Left cardiac atrium (tissue), 4 donors: Measurements from ENCODE around the gene TMEM44. TPM values are rescaled to one million over a fixed set of nuclear protein-coding genes. Genes with fewer than 3 reads are reported as not detected.
A peak's percentile ranks its signal among the peaks of the same experiment; 100 is the strongest.

Source experiments
- ATAC-seq, 2 donors: fragments of 200-7000 bp; cut with Tn5 transposase; one replicate each; pipeline ENCODE4 v1.9.1; 2020; ENCODE audit warnings: mild to moderate bottlenecking in 2 of 2, moderate library complexity in 2 of 2
- DNase-seq: peaks from one replicate; pipeline ENCODE4 v3.0.0-alpha.2; 2020
- intact Hi-C, 2 donors: fragments of 100-400 bp; cut with DNase I; formaldehyde crosslinking; loops; one replicate each; pipeline versions ENCODE4 v1.14.1 to v1.15.1; 2022 to 2023
- long read RNA-seq: library from polyadenylated mRNA; unstranded; transcript quantifications from one replicate; pipeline ENCODE4 v2.0.0, GENCODE V29; 2021
- total RNA-seq, 2 donors: library from RNA; stranded (reverse); fragmentation: NEBNext Ultra II Directional; extraction: Animal tissue kit (Norgen Biotek cat#: 25700); gene quantifications; one replicate each; pipeline ENCODE4 v1.2.1, GENCODE V29; 2021
- donor health status: DM: no; HTN: yes; CAD: no.
- donor health status: DM: no; HTN: yes; CAD: no; lungs with severe emphysema.
- donor health status: DM: yes; HTN: yes; CAD: no.
- donor health status: Dilated cardiomyopathy.

TMEM44 gene, protein sequence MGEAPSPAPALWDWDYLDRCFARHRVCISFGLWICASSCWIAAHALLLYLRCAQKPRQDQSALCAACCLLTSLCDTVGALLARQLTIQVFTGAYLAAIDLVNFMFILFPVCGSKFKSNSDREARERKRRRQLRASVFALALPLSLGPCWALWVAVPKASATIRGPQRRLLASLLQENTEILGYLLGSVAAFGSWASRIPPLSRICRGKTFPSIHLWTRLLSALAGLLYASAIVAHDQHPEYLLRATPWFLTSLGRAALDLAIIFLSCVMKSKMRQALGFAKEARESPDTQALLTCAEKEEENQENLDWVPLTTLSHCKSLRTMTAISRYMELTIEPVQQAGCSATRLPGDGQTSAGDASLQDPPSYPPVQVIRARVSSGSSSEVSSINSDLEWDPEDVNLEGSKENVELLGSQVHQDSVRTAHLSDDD
- total RNA-seq = 10 to 100 TPM in 1 of 2 donors, 1 to 10 TPM in 1; 5.6 to 12.1 TPM
- long read RNA-seq, partial matches to known transcripts = 0 of 7 reads
- long read RNA-seq, other reads (novel, unspliced or antisense) = 4 of 7 reads

DNA sequence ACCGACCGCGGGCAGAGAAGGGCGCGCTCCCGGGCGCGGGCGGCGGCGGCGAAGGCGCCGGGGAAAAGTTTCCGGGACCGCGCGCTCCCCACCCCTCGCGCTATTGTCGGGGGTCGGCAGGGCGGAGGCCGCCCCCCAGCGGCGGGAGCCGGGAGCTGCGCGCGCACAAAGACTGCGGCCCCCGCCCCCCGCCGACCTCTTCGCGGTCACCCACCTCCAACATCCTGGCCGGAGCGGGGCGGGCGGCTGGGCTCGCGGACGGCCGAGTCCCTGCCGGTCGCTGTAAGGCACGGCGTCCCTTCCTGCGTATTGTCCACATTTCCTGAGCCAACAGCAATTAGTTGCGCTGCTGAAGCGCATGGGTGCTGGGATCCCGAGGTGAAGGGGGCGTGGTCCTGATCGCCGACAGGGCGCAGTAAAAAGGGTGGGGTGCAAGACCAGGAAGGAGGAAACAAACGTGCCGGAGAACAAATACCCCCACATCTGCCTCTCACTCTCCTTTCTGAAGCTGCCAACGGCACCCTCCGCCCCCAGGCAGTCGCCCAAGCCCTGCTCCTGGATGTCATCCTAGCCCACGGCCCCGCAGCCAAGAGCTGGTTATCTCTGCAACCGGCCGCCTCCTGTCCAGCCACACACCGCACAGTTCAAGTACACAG, at the start of gene TMEM44:
TMEM44 (minus strand) TSS at position 71 of the 656 bp plus-strand sequence. CDS start 204 bp downstream, outside the sequence.
- peak; percentile 89 to 94 for ATAC-seq

DNA sequence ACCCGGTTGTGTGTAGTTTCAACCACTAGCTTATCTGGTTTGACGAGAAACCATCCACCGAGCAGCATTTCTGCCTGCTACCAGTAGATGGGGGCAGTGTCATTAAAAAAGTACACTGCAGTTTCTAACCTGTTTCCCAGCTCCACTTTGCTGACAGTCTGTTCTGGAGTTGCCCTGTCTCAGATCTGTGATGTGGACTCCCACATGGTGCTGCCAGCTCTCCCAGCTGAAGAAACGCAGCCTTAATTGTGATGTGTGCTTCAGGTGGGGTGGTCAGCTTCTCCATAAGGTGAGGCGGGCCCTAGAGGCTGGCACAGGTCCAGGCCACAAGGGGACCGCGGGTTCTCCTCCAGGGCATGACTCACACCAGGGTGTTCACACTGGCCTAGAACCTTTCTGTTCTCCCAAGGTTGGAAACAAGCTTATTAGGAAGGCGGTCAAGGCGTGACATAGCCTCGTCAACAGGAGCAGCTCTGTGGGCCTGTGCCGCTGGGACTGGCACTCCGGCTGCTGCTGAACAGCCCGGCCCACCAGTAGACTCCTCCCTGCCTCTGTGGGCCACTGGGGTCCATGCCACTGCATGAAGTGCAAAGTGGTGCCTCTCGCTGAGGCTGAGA, 49.6 kb upstream of the TMEM44 start:
- DNase-seq = peak; percentile 70
- intact Hi-C loops = loop anchor here (1.0 to 10.0 kb wide), 6 partner anchors 202 to 578 kb away; no protein-coding TSS in a partner anchor
- peak; percentile 56 to 62 for ATAC-seq

More for the DNA sequence above, at the start of gene TMEM44:
- peak; percentile 83 for DNase-seq
- intact Hi-C loops = no loop called here

DNA sequence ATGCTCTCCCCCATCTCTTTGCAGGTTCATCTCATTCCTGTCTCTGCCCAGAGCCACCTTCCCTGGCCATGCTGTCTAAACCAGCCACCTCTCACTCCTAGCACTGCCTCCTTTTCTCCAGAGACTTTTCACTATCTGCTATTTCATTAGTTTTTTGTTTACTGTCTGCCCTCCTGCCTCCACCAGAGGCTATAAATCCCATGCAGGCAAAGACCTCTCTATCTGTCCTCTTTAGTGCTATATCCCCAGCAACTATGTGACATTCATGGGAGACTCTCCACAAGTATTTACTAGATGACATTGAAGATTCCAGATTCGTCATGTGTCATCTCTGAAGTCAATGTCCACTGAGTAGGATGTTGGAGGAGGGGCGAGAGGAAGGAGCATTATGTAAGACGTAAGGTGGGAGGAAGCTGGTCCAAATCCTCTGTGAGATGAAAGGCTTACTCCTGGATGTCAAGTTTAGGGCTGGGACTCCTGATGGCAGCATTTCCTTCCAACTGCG, 49.0 kb upstream of the TMEM44 start:
- intact Hi-C loops = loop anchor here (1.0 to 10.0 kb wide), 6 partner anchors 203 to 579 kb away; no protein-coding TSS in a partner anchor
- no peak for ATAC-seq

DNA sequence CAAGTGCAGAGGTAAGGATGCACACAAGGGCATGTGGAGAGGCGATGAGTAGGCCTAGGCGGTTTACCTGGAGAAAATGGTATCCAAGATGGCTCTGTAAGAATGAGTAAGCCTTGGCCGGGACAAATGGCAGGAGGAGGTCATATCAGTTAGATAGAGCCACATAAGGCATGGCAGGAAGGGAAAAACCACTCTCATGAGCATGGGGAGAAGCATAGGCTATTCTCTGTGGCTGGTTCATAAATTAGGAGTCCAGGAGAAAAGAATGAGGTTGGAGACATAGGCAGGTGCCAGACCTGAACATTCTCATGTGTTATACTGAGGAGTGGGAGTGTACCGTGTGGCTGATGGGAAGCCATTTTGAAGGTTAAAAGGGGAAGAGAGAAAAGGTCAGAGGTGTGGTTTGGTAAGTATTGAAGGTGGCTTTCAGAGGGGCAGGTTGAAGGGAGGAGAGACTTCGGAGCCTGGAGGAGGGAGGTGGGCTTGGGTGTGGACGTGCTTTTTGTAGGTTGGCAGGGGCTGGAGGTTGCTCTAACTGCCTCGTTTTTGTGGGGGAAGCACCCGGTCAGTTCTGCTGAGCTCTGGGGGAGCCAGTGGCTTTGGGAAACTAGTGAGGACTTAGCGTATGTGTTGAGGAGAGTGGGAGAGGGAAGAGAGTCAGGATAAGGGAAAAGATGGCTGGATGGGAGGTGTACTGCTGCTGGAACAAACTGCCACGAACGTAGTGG, 47.8 kb upstream of the TMEM44 start:
- ATAC-seq = no peak
- DNase-seq = no peak
- intact Hi-C loops = loop anchor here (5.0 to 10.0 kb wide), 4 partner anchors 204 to 576 kb away; no protein-coding TSS in a partner anchor

More for the DNA sequence above, 49.0 kb upstream of the TMEM44 start:
- DNase-seq = no peak

DNA sequence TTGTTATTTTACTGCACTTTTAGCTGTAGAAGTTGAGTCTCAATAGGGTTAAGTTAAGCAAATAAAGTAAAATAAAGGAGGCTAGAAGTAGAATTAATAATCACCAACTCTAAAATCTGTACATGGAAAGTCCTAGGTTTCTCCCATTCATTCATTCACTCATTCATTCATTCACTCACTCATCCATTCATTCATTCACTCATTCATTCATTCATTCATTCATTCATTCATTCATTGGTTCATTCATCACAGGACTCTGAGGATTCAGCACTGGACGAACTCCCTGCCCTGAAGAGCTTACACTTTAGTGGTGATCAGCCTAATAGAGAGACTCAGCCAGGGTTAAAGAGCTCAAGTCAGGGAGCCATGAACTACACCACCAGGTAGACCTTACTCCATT, 43.3 kb upstream of the TMEM44 start:
- DNase-seq (no peak), ATAC-seq (no peak)
- intact Hi-C loops = no loop called here

DNA sequence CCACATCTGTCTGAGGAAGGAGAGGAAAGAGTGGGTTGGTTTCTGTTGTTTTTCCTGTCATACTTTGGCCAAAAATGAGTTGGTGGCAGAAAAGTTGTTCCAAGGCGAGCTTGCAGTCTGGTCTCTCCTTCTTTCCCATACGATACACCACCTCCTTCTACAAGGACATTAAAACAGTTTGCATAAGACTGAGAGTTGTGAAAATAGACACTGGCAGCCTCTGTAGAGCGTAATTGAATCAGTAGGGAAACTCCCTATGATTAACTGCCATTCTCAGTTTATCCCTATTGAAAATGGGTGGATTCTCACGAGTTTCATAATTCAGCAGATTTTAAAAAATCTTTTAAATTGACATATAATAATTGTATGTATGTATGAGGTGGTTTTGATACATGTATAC, 42.5 kb upstream of the TMEM44 start:
- DNase-seq (no peak), ATAC-seq (no peak)
- intact Hi-C loops = no loop called here

DNA sequence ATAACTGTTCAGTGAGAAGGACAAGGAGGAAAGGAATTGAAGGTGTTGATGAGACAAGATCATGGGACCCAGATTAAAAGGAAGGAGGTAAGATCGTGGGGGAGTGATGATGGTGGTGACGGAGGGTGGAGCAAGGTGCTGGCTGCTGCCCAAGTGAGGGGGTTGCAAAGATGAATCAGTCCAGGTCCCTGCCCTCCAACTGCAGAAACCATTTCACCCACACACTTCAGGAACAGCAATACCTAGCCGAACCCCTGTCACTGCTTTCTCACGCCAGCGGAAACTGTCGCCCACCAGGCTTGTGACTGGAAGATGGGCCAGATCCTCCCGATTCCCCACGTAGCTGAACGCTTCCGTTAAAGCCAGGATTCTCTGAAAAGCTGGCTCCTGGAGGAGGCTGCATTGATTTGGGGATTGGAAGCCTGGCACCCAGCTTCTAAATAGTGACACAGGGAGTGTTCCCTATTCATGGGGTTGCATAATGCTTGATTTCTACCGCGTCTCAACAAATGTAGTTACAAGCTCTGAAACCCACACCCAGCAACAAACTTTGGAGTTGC, 41.9 kb upstream of the TMEM44 start:
- DNase-seq (no peak), ATAC-seq (no peak)
- intact Hi-C loops = no loop called here

DNA sequence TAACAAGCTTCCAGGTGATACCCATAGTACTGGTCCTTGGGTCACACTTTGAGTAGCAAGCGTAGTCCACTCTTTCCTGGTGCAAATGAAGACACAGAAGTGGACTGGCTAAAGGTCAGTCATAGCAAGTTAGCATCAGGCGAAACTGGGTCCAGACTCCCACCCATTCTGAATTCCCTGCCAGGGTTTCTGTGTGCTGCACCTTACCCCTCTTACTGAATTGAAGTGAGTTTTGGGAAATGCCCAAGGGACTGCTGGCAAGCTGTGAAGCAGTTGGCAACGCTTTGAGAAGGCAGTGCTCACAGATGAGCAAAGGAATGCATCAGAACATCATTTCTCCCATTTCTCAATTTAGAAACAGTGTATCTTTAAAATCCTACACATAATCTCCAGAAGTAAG, 40.5 kb upstream of the TMEM44 start:
- no peak for DNase-seq
- ATAC-seq = no peak
- intact Hi-C loops = no loop called here

DNA sequence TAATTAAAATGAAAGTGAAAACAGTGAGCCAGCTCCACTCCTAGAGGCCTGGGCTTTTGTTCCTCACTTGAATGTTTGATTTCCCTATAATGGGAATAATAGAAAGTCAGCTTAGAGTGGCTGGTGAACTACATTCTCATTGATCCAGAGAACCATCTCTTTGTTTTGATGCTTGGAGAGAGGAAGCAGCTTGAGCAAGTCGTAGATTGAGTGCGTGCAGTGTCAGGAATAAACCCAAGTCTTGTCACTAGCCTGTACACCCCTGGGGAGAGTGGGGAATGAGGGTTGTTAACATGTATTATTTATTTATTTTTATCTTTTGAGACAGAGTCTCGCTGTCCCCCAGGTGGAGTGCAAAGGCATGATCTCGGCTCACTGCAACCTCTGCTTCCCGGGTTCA, 39.7 kb upstream of the TMEM44 start:
- intact Hi-C loops = no loop called here
- no peak for DNase-seq
- ATAC-seq = no peak

DNA sequence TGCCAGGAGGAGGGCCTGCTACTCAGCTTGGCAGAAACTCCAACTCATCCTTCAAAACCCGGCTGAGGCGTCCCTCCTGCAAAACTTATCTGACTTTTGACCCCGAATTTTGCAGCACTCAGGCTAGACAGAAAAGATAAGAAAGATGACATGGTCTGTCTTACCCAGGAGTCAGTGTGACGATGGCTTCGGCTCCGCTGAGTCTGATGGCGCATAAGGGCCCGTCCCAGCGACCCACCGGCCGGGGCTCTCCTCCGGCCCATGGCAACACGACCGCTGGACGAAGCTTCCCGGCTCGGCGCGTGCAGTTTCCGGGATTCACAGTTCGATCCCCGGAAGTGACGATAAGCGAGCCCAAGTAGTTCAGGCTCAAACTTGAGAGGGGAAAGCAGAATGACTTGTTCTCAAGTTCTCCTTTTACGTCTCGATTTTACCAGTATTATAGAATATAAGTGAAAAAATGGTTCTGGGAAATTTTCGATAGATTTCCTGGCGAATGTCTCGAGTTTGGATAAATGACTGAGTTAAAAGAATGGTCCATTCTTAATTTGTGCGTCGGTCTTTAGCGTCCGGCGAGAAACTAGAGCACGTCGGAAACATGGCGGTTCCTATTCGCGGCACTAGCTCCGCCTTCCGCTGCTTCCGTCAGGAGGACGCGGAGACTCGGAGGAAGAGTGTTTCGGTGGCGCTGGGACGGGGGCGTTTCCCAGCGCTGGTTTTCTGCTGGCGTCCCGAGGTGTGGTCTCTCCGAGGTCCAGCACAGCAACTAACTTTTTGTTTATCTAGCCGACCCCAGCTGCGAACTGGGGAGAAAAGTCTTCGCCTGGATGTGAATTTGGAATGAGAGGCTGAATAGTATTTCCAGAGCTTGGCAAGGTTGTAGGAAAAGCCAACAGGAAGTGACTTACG, 38.9 kb upstream of the TMEM44 start, which contains the start of gene LSG1:
LSG1 (minus strand) TSS at position 292 of the 909 bp plus-strand sequence; CDS start at position 263, 29 bp downstream.
- intact Hi-C loops = no loop called here
- DNase-seq = peak; percentile 94
- ATAC-seq = peak; percentile 96 to 97

DNA sequence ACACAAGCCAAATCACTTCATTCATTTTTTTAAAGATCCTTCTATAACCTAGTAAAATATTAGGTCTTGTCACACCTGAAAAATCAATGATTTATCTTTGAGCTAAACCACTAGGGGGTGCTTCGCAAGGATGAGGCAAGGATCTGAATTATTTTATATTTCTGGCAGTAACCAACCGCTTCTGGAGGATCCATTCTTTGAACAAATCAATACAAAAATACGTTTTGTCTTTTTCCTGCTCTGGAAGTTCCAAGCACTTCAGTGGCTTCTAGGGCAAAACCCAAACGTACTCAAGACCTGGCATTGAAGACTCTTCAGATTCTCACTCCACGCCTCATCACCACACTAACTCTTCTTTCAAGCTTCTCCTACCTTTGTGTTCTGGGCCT, 38.3 kb upstream of the TMEM44 start:
- intact Hi-C loops = no loop called here
- DNase-seq (no peak), ATAC-seq (peak in 1 of 2 donors; percentile 4)

DNA sequence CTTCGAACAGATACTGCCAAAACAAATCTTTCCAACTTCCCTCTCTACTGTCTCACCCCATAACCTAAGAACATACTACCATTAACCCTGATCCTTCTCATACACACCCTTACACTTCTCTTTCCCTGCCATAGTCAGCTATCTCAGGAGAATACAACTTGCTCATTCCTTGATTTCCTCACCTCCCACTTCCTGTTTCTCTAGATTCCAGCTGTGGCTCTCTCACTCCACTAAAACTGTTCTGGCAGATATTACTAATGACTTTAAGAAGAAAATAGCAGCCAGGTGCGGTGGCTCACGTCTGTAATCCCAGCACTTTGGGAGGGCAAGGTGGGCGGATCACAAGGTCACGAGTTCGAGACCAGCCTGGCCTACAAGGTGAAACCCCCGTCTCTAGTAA, 34.1 kb upstream of the TMEM44 start:
- ATAC-seq = no peak

DNA sequence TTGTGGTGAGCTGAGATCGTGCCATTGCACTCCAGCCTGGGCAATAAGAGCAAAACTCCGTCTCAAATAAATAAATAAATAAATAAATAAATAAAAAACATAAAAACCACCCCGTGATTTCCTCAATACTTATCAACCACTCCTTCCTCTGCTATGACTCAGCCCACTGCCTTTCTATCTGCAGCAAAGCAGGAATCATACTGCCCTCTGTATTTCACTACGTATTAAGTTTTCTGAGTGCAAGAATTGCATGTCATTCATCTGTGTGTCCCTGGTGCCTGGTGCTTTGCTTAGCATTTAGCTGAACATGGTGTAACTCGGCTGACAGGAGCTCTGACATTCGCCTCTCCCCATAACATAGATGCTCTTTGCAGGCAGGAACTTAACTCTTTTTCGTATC, 31.6 kb upstream of the TMEM44 start:
- ATAC-seq = no peak
- no peak for DNase-seq
- intact Hi-C loops = no loop called here

More for the DNA sequence above, 34.1 kb upstream of the TMEM44 start:
- DNase-seq = no peak
- intact Hi-C loops = no loop called here

DNA sequence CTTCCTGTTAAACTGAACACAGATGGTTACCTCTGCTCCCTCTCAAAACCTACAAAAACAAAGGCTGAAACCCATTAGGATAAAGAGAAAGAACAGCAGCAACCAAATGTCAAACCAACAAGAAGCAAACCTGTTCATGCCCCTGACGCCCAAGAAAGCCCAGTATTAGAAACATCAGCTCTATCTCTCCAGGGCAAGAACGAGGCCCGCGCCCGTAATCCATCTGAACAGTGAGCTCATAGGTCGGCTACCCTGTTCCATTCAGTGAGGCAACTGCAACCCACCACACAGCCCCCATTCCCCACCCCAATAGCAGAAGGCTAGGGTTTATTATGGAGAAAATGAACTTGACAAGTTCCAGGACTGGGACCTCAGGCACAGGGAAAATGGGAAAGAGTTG, 28.7 kb upstream of the TMEM44 start:
- intact Hi-C loops = no loop called here
- DNase-seq = no peak
- ATAC-seq = no peak

DNA sequence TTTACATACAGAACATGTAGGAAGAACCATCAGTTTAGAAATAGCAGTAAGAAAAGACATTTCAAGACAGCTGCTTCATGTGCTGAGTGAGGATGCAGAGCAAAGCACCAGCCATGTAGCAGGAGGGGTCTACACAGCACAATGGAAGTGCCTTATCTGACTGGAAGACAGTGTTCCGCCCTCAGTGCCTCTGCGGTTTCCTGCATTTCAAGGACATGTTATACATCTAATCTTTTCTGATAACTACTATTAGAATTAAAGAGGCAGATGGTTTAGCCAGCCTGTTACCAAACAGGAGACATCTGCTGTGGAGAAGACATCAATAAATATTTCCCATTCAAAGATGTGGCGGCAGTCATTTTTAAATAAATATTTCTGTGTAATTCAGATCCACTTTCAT, 28.2 kb upstream of the TMEM44 start:
- DNase-seq (no peak), ATAC-seq (peak; percentile 47 to 51)
- intact Hi-C loops = no loop called here

DNA sequence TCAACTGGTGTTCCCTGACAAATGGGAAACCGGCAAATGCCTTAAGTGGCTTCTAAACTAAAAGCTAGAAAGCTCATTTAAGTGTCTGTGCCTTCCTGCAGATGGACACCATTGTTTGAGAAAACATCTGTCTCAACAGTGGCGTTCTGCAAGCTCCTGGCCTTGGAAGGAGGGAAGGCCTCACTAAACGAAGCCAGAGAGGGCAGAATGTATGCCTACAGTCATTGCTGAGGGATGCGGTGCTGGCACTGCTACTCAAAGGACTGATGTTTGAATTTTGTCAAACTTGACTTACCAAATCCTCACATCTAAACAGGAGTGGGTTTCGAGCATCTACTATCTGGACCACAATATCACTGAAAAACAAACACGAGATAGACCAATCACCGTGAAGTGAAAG, 26.6 kb upstream of the TMEM44 start:
- ATAC-seq = no peak
- intact Hi-C loops = no loop called here

DNA sequence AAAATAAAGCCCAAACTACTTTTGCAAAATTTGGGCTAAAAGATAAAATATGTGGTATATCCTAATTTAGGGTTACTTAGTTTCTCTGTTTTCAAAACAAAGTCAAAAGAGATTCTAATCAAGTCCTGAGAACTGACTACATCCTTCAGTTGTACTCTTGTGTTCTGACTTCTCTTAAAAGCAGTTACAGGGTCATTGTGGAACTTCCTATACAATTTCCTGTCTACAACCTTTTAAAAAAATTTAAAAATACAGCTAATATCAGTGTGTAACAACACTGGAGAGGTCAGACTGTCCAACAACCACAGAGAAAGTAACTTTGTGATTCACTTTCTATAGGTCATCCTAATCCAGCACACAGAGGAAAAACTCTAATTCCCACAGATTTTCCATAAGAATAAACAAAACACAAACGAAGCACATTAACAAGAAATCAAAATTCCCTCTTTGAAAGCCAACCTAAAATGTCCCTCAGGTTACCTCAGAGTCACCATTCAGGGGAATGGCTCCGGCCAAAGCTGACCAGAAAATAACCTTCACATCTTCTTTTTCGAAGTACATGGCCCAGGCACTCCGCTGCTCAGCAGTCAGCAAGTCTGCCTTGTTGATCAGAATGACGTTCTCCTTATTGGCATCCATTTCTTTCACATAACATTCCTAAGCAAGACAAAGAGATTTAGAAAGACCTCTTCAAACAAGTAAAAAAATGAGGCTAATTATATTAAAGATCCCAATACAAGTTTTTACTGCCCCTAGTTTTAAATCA, 25.4 kb upstream of the TMEM44 start:
- ATAC-seq = no peak
- intact Hi-C loops = no loop called here
- DNase-seq = no peak

More for the DNA sequence above, 26.6 kb upstream of the TMEM44 start:
- DNase-seq = no peak
